Measurements from ENCODE around the gene ECD.
"Not testable (repeated sequence)": the region's sequence is repeated elsewhere in the genome, so short reads cannot be mapped to it uniquely, and the experiment has no call there.

Gene ECD

GRCh38 chr10:73131301-73131700 is 36.5 kb downstream of the ECD start:
- H3K36me3 Mint-ChIP-seq = peaks cover 91% of the 10 kb centered on the region
- DNase-seq (ENCODE audit: low spot score in 2 of 2) = no peak
- no peaks in the 10 kb centered on the region for H3K4me1 Mint-ChIP-seq
- H3K9me3 Mint-ChIP-seq = no peaks in the 10 kb centered on the region
- H3K4me3 Mint-ChIP-seq = no peak overlapping the region
- no peak for ATAC-seq
- peak overlapping the region; percentile 58 for H3K27ac Mint-ChIP-seq

- H3K36me3 Mint-ChIP-seq = peaks cover 59% of the 10 kb centered on the region
- peak overlapping the region; percentile 56 for H3K27ac Mint-ChIP-seq
- no peak overlapping the region for H3K4me3 Mint-ChIP-seq
- DNase-seq (ENCODE audit: low spot score in 2 of 2) (no peak), ATAC-seq (no peak)
- no peaks in the 10 kb centered on the region for H3K9me3 Mint-ChIP-seq
- H3K4me1 Mint-ChIP-seq = no peaks in the 10 kb centered on the region
Measured at GRCh38 chr10:73126343-73126742, 41.5 kb downstream of the ECD start.

GRCh38 chr10:73119952-73120351 is 47.9 kb downstream of the ECD start:
- Mint-ChIP-seq H3K9me3 (no peaks in the 10 kb centered on the region), H3K4me3 (no peak overlapping the region), H3K36me3 (peaks cover 24% of the 10 kb centered on the region), H3K4me1 (no peaks in the 10 kb centered on the region), H3K27ac (peak overlapping the region; percentile 11)
- DNase-seq (ENCODE audit: low spot score in 2 of 2) (no peak), ATAC-seq (no peak)

GRCh38 chr10:73119457-73119856 is 48.4 kb downstream of the ECD start:
- H3K4me3 Mint-ChIP-seq = no peak overlapping the region
- H3K36me3 Mint-ChIP-seq = peaks cover 27% of the 10 kb centered on the region
- ATAC-seq = no peak
- H3K4me1 Mint-ChIP-seq = no peaks in the 10 kb centered on the region
- no peak for DNase-seq (ENCODE audit: low spot score in 2 of 2)
- no peaks in the 10 kb centered on the region for H3K9me3 Mint-ChIP-seq
- peak overlapping the region; percentile 11 for H3K27ac Mint-ChIP-seq

- H3K4me1 Mint-ChIP-seq = no peaks in the 10 kb centered on the region
- H3K4me3 Mint-ChIP-seq = no peak overlapping the region
- no peak for ATAC-seq
- H3K9me3 Mint-ChIP-seq = no peaks in the 10 kb centered on the region
- DNase-seq (ENCODE audit: low spot score in 2 of 2) = no peak
- no peak overlapping the region for H3K27ac Mint-ChIP-seq
- H3K36me3 Mint-ChIP-seq = peaks cover 18% of the 10 kb centered on the region
Measured at GRCh38 chr10:73117976-73118743, 49.6 kb downstream of the ECD start.

- Mint-ChIP-seq H3K27ac (no peak overlapping the region), H3K36me3 (peaks cover 18% of the 10 kb centered on the region), H3K9me3 (no peaks in the 10 kb centered on the region), H3K4me1 (no peaks in the 10 kb centered on the region), H3K4me3 (no peak overlapping the region)
- ATAC-seq (no peak), DNase-seq (ENCODE audit: low spot score in 2 of 2) (peak in 1 of 2 donors; percentile 23)
Measured at GRCh38 chr10:73116017-73116416, 51.8 kb downstream of the ECD start.

GRCh38 chr10:73113551-73113950 is 54.3 kb downstream of the ECD start:
- Mint-ChIP-seq H3K4me3 (no peak overlapping the region), H3K27ac (peak overlapping the region; percentile 20), H3K36me3 (peaks cover 21% of the 10 kb centered on the region), H3K9me3 (no peaks in the 10 kb centered on the region), H3K4me1 (peaks cover 6% of the 10 kb centered on the region)
- DNase-seq (ENCODE audit: low spot score in 2 of 2) (no peak), ATAC-seq (no peak)

- H3K4me1 Mint-ChIP-seq; H3K9me3 Mint-ChIP-seq; H3K27ac Mint-ChIP-seq; H3K4me3 Mint-ChIP-seq; ATAC-seq; DNase-seq (ENCODE audit: low spot score in 2 of 2): not testable (repeated sequence)
- peaks cover 36% of the 10 kb centered on the region for H3K36me3 Mint-ChIP-seq
Measured at GRCh38 chr10:73112032-73112431, 55.8 kb downstream of the ECD start.

GRCh38 chr10:73110345-73110849 is 57.4 kb downstream of the ECD start, which contains the start of gene NUDT13:
Gene NUDT13, plus strand, starts transcription at chr10:73110455. Its CDS starts 3,911 bp downstream, at chr10:73114366.
- ATAC-seq (peak; percentile 66), DNase-seq (ENCODE audit: low spot score in 2 of 2) (peak in 1 of 2 donors; percentile 53)
- peak within 1 kb of the TSS; percentile 82 for H3K27ac Mint-ChIP-seq
- peak within 1 kb of the TSS; percentile 69 for H3K4me3 Mint-ChIP-seq
- peaks cover 28% of the 10 kb centered on the region for H3K36me3 Mint-ChIP-seq
- H3K4me1 Mint-ChIP-seq = peaks cover 6% of the 10 kb centered on the region
- H3K9me3 Mint-ChIP-seq = no peaks in the 10 kb centered on the region

GRCh38 chr10:73109248-73109652 is 58.6 kb downstream of the ECD start:
- not testable (repeated sequence) for H3K4me3 Mint-ChIP-seq; DNase-seq (ENCODE audit: low spot score in 2 of 2); ATAC-seq; H3K27ac Mint-ChIP-seq; H3K9me3 Mint-ChIP-seq; H3K4me1 Mint-ChIP-seq
- peaks cover 28% of the 10 kb centered on the region for H3K36me3 Mint-ChIP-seq

- no peak for ATAC-seq
- H3K36me3 Mint-ChIP-seq = peaks cover 39% of the 10 kb centered on the region
- peaks cover 6% of the 10 kb centered on the region for H3K4me1 Mint-ChIP-seq
- no peak overlapping the region for H3K27ac Mint-ChIP-seq
- no peaks in the 10 kb centered on the region for H3K9me3 Mint-ChIP-seq
- DNase-seq (ENCODE audit: low spot score in 2 of 2) = no peak
- no peak overlapping the region for H3K4me3 Mint-ChIP-seq
Measured at GRCh38 chr10:73106301-73106700, 61.5 kb downstream of the ECD start.

GRCh38 chr10:73099141-73099540 is 68.7 kb downstream of the ECD start:
- DNase-seq (ENCODE audit: low spot score in 2 of 2) = no peak

GRCh38 chr10:73097305-73097670 is 70.5 kb downstream of the ECD start:
- Mint-ChIP-seq H3K36me3 (peaks cover 67% of the 10 kb centered on the region), H3K4me3 (peak overlapping the region; percentile 93), H3K27ac (peak overlapping the region; percentile 97), H3K9me3 (no peaks in the 10 kb centered on the region), H3K4me1 (peaks cover 10% of the 10 kb centered on the region)
- no peak for DNase-seq (ENCODE audit: low spot score in 2 of 2)
- peak; percentile 1 for ATAC-seq

More at GRCh38 chr10:73099141-73099540, 68.7 kb downstream of the ECD start:
- peaks cover 53% of the 10 kb centered on the region for H3K36me3 Mint-ChIP-seq
- H3K4me3 Mint-ChIP-seq = no peak overlapping the region
- H3K9me3 Mint-ChIP-seq = no peaks in the 10 kb centered on the region
- peaks cover 10% of the 10 kb centered on the region for H3K4me1 Mint-ChIP-seq
- no peak overlapping the region for H3K27ac Mint-ChIP-seq
- ATAC-seq = no peak

GRCh38 chr10:73096449-73097304 is 71.1 kb downstream of the ECD start, which contains the start of gene P4HA1:
Gene P4HA1, minus strand, starts transcription at chr10:73096866. Its CDS starts 21,983 bp downstream, at chr10:73074883.
- peak; percentile 95 for ATAC-seq
- peak within 1 kb of the TSS; percentile 93 for H3K4me3 Mint-ChIP-seq
- H3K4me1 Mint-ChIP-seq = peaks cover 10% of the 10 kb centered on the region
- H3K9me3 Mint-ChIP-seq = no peaks in the 10 kb centered on the region
- peak within 1 kb of the TSS; percentile 97 for H3K27ac Mint-ChIP-seq
- H3K36me3 Mint-ChIP-seq = peaks cover 69% of the 10 kb centered on the region
- DNase-seq (ENCODE audit: low spot score in 2 of 2) = peak; percentile 98

GRCh38 chr10:73096041-73096448 is 71.8 kb downstream of the ECD start:
- peaks cover 10% of the 10 kb centered on the region for H3K4me1 Mint-ChIP-seq

More at GRCh38 chr10:73096041-73096448, 71.8 kb downstream of the ECD start:
- DNase-seq (ENCODE audit: low spot score in 2 of 2) = peak; percentile 53 to 88
- Mint-ChIP-seq H3K36me3 (peaks cover 70% of the 10 kb centered on the region), H3K4me3 (peak overlapping the region; percentile 93), H3K9me3 (no peaks in the 10 kb centered on the region), H3K27ac (peak overlapping the region; percentile 97)
- peak; percentile 68 for ATAC-seq
